Left lung (tissue), 10 donors: ENCODE measurements around the gene SH3BGRL. TPM values are rescaled to one million over a fixed set of nuclear protein-coding genes. Genes with fewer than 3 reads are reported as not detected.

Experiments used
- ATAC-seq: fragments of 200-7000 bp; cut with Tn5 transposase; one replicate; pipeline ENCODE4 v1.9.1; 2020; ENCODE audit warnings: moderate library complexity
- DNase-seq, 4 donors: peaks; one replicate each; pipeline ENCODE4 v3.0.0-alpha.2; 2013 to 2020
- H3K27ac ChIP-seq, 2 donors: fragments of 200-600 bp; sonication (generic) in 1 of 2; one replicate each; pipeline versions ENCODE4 v1.5.0 to v1.8.0; 2020 to 2021
- H3K27me3 ChIP-seq, 2 donors: fragments of 200-600 bp; sonication (generic) in 1 of 2; one replicate each; pipeline versions ENCODE4 v1.5.0 to v1.8.0; 2020 to 2021
- H3K36me3 ChIP-seq, 2 donors: fragments of 200-600 bp; sonication (generic) in 1 of 2; one replicate each; pipeline versions ENCODE4 v1.5.0 to v1.8.0; 2020 to 2021
- H3K4me1 ChIP-seq, 2 donors: fragments of 200-600 bp; one replicate each; pipeline ENCODE4 v1.8.0; 2021
- H3K4me3 ChIP-seq, 2 donors: fragments of 200-600 bp; sonication (generic) in 1 of 2; one replicate each; pipeline versions ENCODE4 v1.5.0 to v1.8.0; 2020 to 2021; ENCODE audit warnings: mild to moderate bottlenecking in 1 of 2
- H3K9me3 ChIP-seq, 2 donors: fragments of 200-600 bp; sonication (generic) in 1 of 2; one replicate each; pipeline versions ENCODE4 v1.5.0 to v1.8.0; 2020 to 2021
- intact Hi-C, 2 donors: fragments of 100-400 bp; cut with DNase I; formaldehyde crosslinking; loops; one replicate each; pipeline versions ENCODE4 v1.11.2 to v1.14.2; 2022
- polyA plus RNA-seq, 6 donors: library from polyadenylated mRNA; unstranded; fragments of 120-200 nt; gene quantifications; one replicate each; pipeline ENCODE4 v1.2.1, GENCODE V29; 2013; ENCODE audit not compliant: insufficient read length in 6 of 6
- total RNA-seq, 2 donors: library from RNA; stranded (reverse); fragmentation: NEBNext Ultra II Directional; extraction: Animal tissue kit (Norgen Biotek cat#: 25700); gene quantifications; one replicate each; pipeline ENCODE4 v1.2.1, GENCODE V29; 2021
- TF ChIP-seq, protein P1 (sequence below), 2 donors: fragments of 200-600 bp; sonication (generic) in 1 of 2; IDR thresholded peaks; one replicate each; pipeline versions ENCODE4 v1.5.0 to v1.8.0; 2021; ENCODE audit warnings: antibody characterized with exemption in 2 of 2
- donor health status: DM: no; HTN: yes; CAD: no.
- donor health status: DM: no; HTN: no; CAD: no.

SH3BGRL gene
- total and polyA plus RNA-seq, 8 donors, result 110 to 240 (median 208) TPM

DNA sequence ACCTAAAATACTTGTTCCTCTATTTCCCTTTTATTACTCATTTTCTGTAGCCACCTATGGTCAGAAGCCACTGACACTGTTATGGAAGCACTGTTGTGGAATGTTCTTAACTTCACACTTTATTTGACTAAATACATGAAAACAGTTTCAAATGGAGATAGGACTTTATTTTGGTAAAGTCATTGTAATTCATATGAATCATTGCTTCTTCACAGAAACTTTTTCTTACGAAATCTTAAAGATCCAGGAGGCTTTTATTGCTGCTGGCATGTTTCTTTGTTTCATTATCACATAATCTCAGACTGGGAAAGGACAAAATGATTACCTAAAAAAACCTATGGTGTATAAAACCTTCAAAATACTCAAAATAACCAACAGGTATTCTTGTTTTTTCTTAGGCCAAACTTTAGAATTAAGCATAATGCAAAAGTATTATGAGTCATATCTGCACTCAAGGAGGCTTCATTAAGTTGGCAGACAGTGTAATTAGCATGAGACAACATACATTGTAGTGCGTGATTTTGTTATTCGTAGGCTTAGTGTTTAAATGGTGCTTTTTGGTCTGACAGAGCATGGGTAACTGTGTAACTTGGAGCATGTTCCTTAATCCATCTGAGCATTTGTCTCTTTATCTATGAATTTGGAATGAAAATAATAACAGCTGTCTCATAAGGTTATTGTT is 58.0 kb downstream of the SH3BGRL start:
- Histone ChIP-seq H3K4me1 (peaks cover 0 to 10% of the 10 kb centered on the region in 2 donors), H3K27me3 (no peaks in the 10 kb centered on the region), H3K9me3 (no peaks in the 10 kb centered on the region), H3K36me3 (no peaks in the 10 kb centered on the region), H3K27ac (no peak overlapping the region), H3K4me3 (no peak overlapping the region)
- DNase-seq (no peak), ATAC-seq (peak; percentile 14)
- intact Hi-C loops, result no loop called here
- TF ChIP-seq, protein P1, sequence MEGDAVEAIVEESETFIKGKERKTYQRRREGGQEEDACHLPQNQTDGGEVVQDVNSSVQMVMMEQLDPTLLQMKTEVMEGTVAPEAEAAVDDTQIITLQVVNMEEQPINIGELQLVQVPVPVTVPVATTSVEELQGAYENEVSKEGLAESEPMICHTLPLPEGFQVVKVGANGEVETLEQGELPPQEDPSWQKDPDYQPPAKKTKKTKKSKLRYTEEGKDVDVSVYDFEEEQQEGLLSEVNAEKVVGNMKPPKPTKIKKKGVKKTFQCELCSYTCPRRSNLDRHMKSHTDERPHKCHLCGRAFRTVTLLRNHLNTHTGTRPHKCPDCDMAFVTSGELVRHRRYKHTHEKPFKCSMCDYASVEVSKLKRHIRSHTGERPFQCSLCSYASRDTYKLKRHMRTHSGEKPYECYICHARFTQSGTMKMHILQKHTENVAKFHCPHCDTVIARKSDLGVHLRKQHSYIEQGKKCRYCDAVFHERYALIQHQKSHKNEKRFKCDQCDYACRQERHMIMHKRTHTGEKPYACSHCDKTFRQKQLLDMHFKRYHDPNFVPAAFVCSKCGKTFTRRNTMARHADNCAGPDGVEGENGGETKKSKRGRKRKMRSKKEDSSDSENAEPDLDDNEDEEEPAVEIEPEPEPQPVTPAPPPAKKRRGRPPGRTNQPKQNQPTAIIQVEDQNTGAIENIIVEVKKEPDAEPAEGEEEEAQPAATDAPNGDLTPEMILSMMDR (IDR thresholded peaks at IDR 0.05), result no peak

DNA sequence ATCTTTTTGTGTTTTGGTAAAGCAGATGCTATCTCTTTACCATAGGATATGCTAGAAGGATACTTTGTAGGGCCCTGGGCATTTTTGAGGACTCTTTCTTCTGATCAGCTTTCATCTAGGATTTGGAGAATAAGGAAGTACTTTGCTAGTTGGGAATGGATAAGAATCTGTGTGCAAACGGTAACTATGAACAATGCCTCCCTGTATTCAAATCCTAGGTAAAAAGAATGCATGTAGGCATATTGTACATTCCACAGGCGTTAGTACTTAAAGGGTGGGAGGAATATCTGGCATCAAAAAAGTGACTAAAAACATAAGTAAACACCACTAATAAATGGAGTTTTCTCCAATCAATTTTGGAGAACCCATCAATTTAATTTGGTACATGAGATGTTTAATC is 59.7 kb downstream of the SH3BGRL start:
- TF ChIP-seq, protein P1 (IDR thresholded peaks at IDR 0.05), result no peak
- H3K27ac ChIP-seq, result no peak overlapping the region
- intact Hi-C loops, result no loop called here
- no peak overlapping the region for H3K4me3 ChIP-seq
- no peaks in the 10 kb centered on the region for H3K27me3 ChIP-seq
- DNase-seq (no peak), ATAC-seq (no peak)
- peaks cover 0 to 10% of the 10 kb centered on the region in 2 donors for H3K4me1 ChIP-seq
- H3K9me3 ChIP-seq, result no peaks in the 10 kb centered on the region
- no peaks in the 10 kb centered on the region for H3K36me3 ChIP-seq

DNA sequence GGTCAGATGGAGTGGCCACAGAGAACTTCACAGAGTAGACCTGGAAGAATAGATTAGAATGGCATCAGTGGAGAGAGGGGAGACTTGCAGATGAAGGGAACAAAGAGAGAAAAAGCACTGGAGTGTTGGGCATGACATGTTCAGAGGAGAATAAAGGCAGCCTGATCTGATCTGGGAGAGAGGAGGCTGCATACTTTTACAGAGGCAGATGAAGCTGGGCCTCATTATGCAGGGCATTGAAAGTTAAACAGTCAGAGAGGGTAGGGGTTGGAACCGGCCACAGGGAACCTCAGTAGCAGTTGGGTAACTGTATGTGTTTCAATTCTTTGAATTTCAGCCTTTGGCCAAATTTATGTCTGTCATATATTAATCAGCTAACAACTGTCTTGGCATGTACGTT is 61.2 kb downstream of the SH3BGRL start:
- ATAC-seq, result no peak
- Histone ChIP-seq H3K36me3 (no peaks in the 10 kb centered on the region), H3K27me3 (no peaks in the 10 kb centered on the region), H3K4me1 (peaks cover 0 to 10% of the 10 kb centered on the region in 2 donors), H3K9me3 (no peaks in the 10 kb centered on the region), H3K27ac (no peak overlapping the region), H3K4me3 (no peak overlapping the region)
- intact Hi-C loops, result no loop called here
- DNase-seq, result no peak
- TF ChIP-seq, protein P1 (IDR thresholded peaks at IDR 0.05), result no peak

DNA sequence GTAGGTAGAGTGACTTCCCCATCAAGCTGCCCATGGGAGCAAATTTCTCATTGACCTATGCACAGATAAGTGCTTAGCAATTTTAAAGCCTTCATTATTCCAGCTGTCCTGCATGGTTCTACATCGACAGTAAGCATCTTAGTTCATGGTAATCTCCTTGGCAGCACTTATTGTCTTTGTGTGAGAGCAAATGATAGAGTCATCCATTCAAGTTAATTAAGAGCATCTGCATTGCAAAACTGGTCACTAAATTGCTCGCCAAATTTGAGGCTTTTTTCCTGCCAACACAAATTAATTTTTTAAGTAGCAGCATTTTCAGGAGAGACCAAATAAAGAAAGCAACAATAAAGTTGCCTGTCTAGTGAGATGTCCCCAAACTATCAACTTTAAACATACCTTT is 76.7 kb downstream of the SH3BGRL start:
- no peaks in the 10 kb centered on the region for H3K4me1 ChIP-seq
- H3K27ac ChIP-seq, result no peak overlapping the region
- peaks cover 0 to 36% of the 10 kb centered on the region in 2 donors for H3K36me3 ChIP-seq
- intact Hi-C loops, result no loop called here
- TF ChIP-seq, protein P1 (IDR thresholded peaks at IDR 0.05), result no peak
- no peak overlapping the region for H3K4me3 ChIP-seq
- no peaks in the 10 kb centered on the region for H3K27me3 ChIP-seq
- no peak for DNase-seq
- no peak for ATAC-seq
- no peaks in the 10 kb centered on the region for H3K9me3 ChIP-seq

- Histone ChIP-seq H3K9me3 (no peaks in the 10 kb centered on the region), H3K27ac (no peak overlapping the region), H3K27me3 (no peaks in the 10 kb centered on the region), H3K36me3 (peaks cover 0 to 36% of the 10 kb centered on the region in 2 donors), H3K4me1 (no peaks in the 10 kb centered on the region), H3K4me3 (no peak overlapping the region)
- ATAC-seq (no peak), DNase-seq (no peak)
- TF ChIP-seq, protein P1 (IDR thresholded peaks at IDR 0.05), result no peak
- intact Hi-C loops, result no loop called here
Observed at GRCh38 chrX:81280148-81280547, 78.2 kb downstream of the SH3BGRL start.
